Tibial nerve (tissue), 4 donors: ENCODE measurements around the gene MORC4.

ENCODE experiments used
- EP300 ChIP-seq, 2 donors: sonication (generic); formaldehyde crosslinking; IDR thresholded peaks; one replicate each; pipeline ENCODE4 v1.6.1; 2017; ENCODE audit warnings: antibody characterized with exemption in 2 of 2, mild to moderate bottlenecking in 1 of 2
- POLR2A ChIP-seq, 2 donors: fragments of 450-650 bp; IDR thresholded peaks; one replicate each; pipeline ENCODE4 v1.6.1; 2017; ENCODE audit warnings: antibody characterized with exemption in 2 of 2, mild to moderate bottlenecking in 2 of 2, moderate library complexity in 2 of 2
- TF ChIP-seq, protein P1 (sequence below), 5 experiments: fragments of 200-600 bp in 3 of 5; fragments of 450-650 bp in 2 of 5; sonication (generic) in 3 of 5; IDR thresholded peaks; one replicate each; pipeline ENCODE4 v1.5.1; 2016 to 2019; ENCODE audit warnings: antibody characterized with exemption in 5 of 5, mild to moderate bottlenecking in 3 of 5, moderate library complexity in 2 of 5

DNA sequence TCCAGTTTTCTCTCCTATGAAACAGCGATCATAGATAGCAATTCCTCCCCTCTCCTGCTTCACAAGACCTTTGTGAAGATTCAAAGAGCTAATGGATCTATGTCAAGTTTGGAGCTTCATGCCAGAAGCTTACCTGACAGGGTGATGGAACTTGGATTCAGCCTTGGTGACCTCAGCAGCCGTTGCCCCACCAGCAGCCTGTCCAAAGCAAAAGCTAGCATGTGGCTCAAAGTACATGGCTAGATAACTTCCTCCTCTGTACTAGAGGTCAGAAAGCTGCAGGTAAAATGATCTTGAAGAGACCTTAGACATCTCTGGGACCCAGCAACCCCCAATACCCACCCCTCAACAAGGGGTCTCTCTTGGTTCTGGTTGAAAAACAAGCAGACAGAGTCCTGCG lies 98.7 kb downstream of the MORC4 start:
- TF ChIP-seq, protein P1, sequence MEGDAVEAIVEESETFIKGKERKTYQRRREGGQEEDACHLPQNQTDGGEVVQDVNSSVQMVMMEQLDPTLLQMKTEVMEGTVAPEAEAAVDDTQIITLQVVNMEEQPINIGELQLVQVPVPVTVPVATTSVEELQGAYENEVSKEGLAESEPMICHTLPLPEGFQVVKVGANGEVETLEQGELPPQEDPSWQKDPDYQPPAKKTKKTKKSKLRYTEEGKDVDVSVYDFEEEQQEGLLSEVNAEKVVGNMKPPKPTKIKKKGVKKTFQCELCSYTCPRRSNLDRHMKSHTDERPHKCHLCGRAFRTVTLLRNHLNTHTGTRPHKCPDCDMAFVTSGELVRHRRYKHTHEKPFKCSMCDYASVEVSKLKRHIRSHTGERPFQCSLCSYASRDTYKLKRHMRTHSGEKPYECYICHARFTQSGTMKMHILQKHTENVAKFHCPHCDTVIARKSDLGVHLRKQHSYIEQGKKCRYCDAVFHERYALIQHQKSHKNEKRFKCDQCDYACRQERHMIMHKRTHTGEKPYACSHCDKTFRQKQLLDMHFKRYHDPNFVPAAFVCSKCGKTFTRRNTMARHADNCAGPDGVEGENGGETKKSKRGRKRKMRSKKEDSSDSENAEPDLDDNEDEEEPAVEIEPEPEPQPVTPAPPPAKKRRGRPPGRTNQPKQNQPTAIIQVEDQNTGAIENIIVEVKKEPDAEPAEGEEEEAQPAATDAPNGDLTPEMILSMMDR (IDR thresholded peaks at IDR 0.05) = no peak
- TF ChIP-seq EP300 (IDR thresholded peaks at IDR 0.05) = no peak
- TF ChIP-seq POLR2A (IDR thresholded peaks at IDR 0.05) = no peak
